DND-41 (cell line): ENCODE data around the gene SLC9B1.

Experiments used
- ATAC-seq: fragments of 200-7000 bp; cut with Tn5 transposase; 3 replicates; pipeline ENCODE4 v1.9.1; 2021; ENCODE audit warnings: low read depth; ENCODE audit not compliant: insufficient read depth
- DNase-seq: peaks from one replicate; pipeline ENCODE4 v3.0.0-alpha.2; 2020
- H2AFZ ChIP-seq: 2 replicates; pipeline ENCODE4 v1.6.0; 2012; ENCODE audit warnings: low read depth, low read length
- H3K27ac ChIP-seq: 2 replicates; pipeline ENCODE4 v1.5.1; 2012; ENCODE audit warnings: low read length, inconsistent platforms
- H3K27me3 ChIP-seq: fragments of 200-600 bp; sonication (generic); 2 replicates; pipeline ENCODE4 v1.6.0; 2012; ENCODE audit warnings: low read length, mild to moderate bottlenecking, inconsistent platforms; ENCODE audit not compliant: insufficient read depth, poor library complexity
- H3K36me3 ChIP-seq: 2 replicates; pipeline ENCODE4 v1.5.1; 2012; ENCODE audit warnings: low read length, inconsistent platforms; ENCODE audit not compliant: insufficient read depth
- H3K4me1 ChIP-seq: 2 replicates; pipeline ENCODE4 v1.5.1; 2012; ENCODE audit warnings: mild to moderate bottlenecking, low read length; ENCODE audit not compliant: insufficient read depth
- H3K4me2 ChIP-seq: 2 replicates; pipeline ENCODE4 v1.6.0; 2012; ENCODE audit warnings: mild to moderate bottlenecking, moderate library complexity, low read length, inconsistent platforms; ENCODE audit not compliant: insufficient read depth
- H3K4me3 ChIP-seq, 2 experiments: fragments of 200-600 bp in 1 of 2; shearing (Covaris generic) in 1 of 2; 2 replicates each; pipeline ENCODE4 v1.5.1; 2012 to 2016; ENCODE audit warnings: inconsistent platforms in 2 of 2, low read length in 2 of 2, mild to moderate bottlenecking in 2 of 2, low read depth in 1 of 2, moderate library complexity in 1 of 2
- H3K79me2 ChIP-seq: 2 replicates; pipeline ENCODE4 v1.6.0; 2012; ENCODE audit warnings: low read length, inconsistent platforms; ENCODE audit not compliant: insufficient read depth
- H3K9ac ChIP-seq: 2 replicates; pipeline ENCODE4 v1.6.0; 2012; ENCODE audit warnings: low read depth, mild to moderate bottlenecking, inconsistent platforms, low read length, moderate library complexity
- H3K9me3 ChIP-seq: 2 replicates; pipeline ENCODE4 v1.5.1; 2012; ENCODE audit warnings: low read length, moderate library complexity, mild to moderate bottlenecking, inconsistent platforms; ENCODE audit not compliant: insufficient read depth, severe bottlenecking
- H4K20me1 ChIP-seq: 2 replicates; pipeline ENCODE4 v1.6.0; 2012; ENCODE audit warnings: low read length; ENCODE audit not compliant: insufficient read depth
- CTCF ChIP-seq: IDR thresholded peaks from 2 replicates; pipeline ENCODE4 v1.5.1; 2012; ENCODE audit warnings: borderline replicate concordance, low read length, moderate library complexity, mild to moderate bottlenecking; ENCODE audit not compliant: poor library complexity, severe bottlenecking; ENCODE audit errors: extremely low read depth
- EZH2 ChIP-seq: IDR thresholded peaks from 3 replicates; pipeline ENCODE4 v1.6.1; 2012; ENCODE audit warnings: borderline replicate concordance, low read depth, mild to moderate bottlenecking, moderate library complexity, low read length, inconsistent platforms; ENCODE audit not compliant: severe bottlenecking

SLC9B1 gene

GRCh38 chr4:103050736-103051436, 31.4 kb upstream of the SLC9B1 start:
- no peaks in the 10 kb centered on the region for H3K4me1 ChIP-seq
- ATAC-seq (no peak), DNase-seq (no peak)
- H3K4me3 ChIP-seq = no peak overlapping the region
- no peak overlapping the region for H3K9ac ChIP-seq
- H2AFZ ChIP-seq = no peak overlapping the region
- H3K79me2 ChIP-seq = no peaks in the 10 kb centered on the region
- no peaks in the 10 kb centered on the region for H3K9me3 ChIP-seq
- peaks cover 45% of the 10 kb centered on the region; the same call in 1 of the 2 replicates for H3K36me3 ChIP-seq
- no peaks in the 10 kb centered on the region for H3K27me3 ChIP-seq
- no peak overlapping the region for H3K27ac ChIP-seq
- no peak overlapping the region for H3K4me2 ChIP-seq
- no peaks in the 10 kb centered on the region for H4K20me1 ChIP-seq
- TF ChIP-seq CTCF (no peak), EZH2 (no peak)

GRCh38 chr4:103046416-103047290, 27.1 kb upstream of the SLC9B1 start:
- ATAC-seq (peak; percentile 99), DNase-seq (peak; percentile 42)
- peaks cover 70% of the 10 kb centered on the region for H3K36me3 ChIP-seq
- no peaks in the 10 kb centered on the region for H3K27me3 ChIP-seq
- no peak overlapping the region for H2AFZ ChIP-seq
- H3K4me2 ChIP-seq = no peak overlapping the region
- no peak overlapping the region for H3K9ac ChIP-seq
- H3K9me3 ChIP-seq = no peaks in the 10 kb centered on the region
- H3K79me2 ChIP-seq = no peaks in the 10 kb centered on the region
- no peaks in the 10 kb centered on the region for H4K20me1 ChIP-seq
- TF ChIP-seq CTCF (peak; percentile 79), EZH2 (no peak)
- H3K4me3 ChIP-seq = no peak overlapping the region
- H3K27ac ChIP-seq = no peak overlapping the region
- no peaks in the 10 kb centered on the region for H3K4me1 ChIP-seq

- DNase-seq (no peak), ATAC-seq (no peak)
- Histone ChIP-seq H4K20me1 (no peaks in the 10 kb centered on the region), H2AFZ (no peak overlapping the region), H3K4me1 (no peaks in the 10 kb centered on the region), H3K27me3 (no peaks in the 10 kb centered on the region), H3K79me2 (no peaks in the 10 kb centered on the region), H3K27ac (no peak overlapping the region), H3K9me3 (no peaks in the 10 kb centered on the region), H3K4me2 (no peak overlapping the region), H3K4me3 (no peak overlapping the region), H3K9ac (no peak overlapping the region), H3K36me3 (peaks cover 58% of the 10 kb centered on the region)
- no peak for TF ChIP-seq CTCF
- no peak for TF ChIP-seq EZH2
Measured at GRCh38 chr4:103044183-103044582, 24.7 kb upstream of the SLC9B1 start.
